ENCODE data around the gene ICA1. TPM values are rescaled to one million over a fixed set of nuclear protein-coding genes. Genes with fewer than 3 reads are reported as not detected.

ICA1 gene
- total and polyA plus RNA-seq, 2 of the 4 experiments (the other 2 are of a cell fraction): not detected

- Histone ChIP-seq H2BK5ac (ENCODE audit: low read depth, low read length, poor library complexity, severe bottlenecking) (no peak overlapping the region), H3K36me3 (ENCODE audit: control insufficient read depth, insufficient read depth, low read length) (no peaks in the 10 kb centered on the region), H3K9me1 (ENCODE audit: insufficient read depth, low read length) (no peaks in the 10 kb centered on the region), H3K4me3 (ENCODE audit: insufficient read depth, low read depth, low read length) (no peak overlapping the region), H3K18ac (ENCODE audit: low read depth, low read length) (no peak overlapping the region), H3K4ac (ENCODE audit: low read depth, low read length) (no peak overlapping the region), H4K91ac (ENCODE audit: insufficient read depth, low read depth, low read length) (no peak overlapping the region), H4K20me1 (ENCODE audit: insufficient read depth, low read length) (no peaks in the 10 kb centered on the region), H3K4me2 (ENCODE audit: low read depth, low read length) (no peak overlapping the region), H3K56ac (ENCODE audit: extremely low read depth, insufficient read depth, low read length) (no peak overlapping the region), H3K14ac (replicated peaks; ENCODE audit: low read depth, low read length) (no peak overlapping the region), H2AK5ac (ENCODE audit: low read depth, low read length) (no peak overlapping the region), H4K8ac (ENCODE audit: low read depth in 2 of 2, low read length in 2 of 2) (no peak overlapping the region), H2AFZ (replicated peaks; ENCODE audit: low read length, poor library complexity) (no peak overlapping the region), H3K79me1 (ENCODE audit: low read depth in 1 of 2, low read length in 2 of 2) (no peaks in the 10 kb centered on the region), H2BK120ac (ENCODE audit: low read depth, low read length) (no peak overlapping the region), H3K9me3 (ENCODE audit: control insufficient read depth, insufficient read depth, low read length) (no peaks in the 10 kb centered on the region), H2BK15ac (ENCODE audit: low read depth, low read length) (no peak overlapping the region), H3K27ac (ENCODE audit: insufficient read depth, low read length) (no peak overlapping the region), H3K4me1 (ENCODE audit: control insufficient read depth, insufficient read depth, low read length) (no peaks in the 10 kb centered on the region), H2AK9ac (replicated peaks; ENCODE audit: low read depth, low read length, poor library complexity) (no peak overlapping the region), H2BK20ac (ENCODE audit: low read depth, low read length) (no peak overlapping the region), H3K23ac (ENCODE audit: low read depth, low read length) (no peak overlapping the region), H4K5ac (ENCODE audit: low read depth, low read length) (no peak overlapping the region), H3K27me3 (ENCODE audit: control insufficient read depth, insufficient read depth, low read length) (no peaks in the 10 kb centered on the region), H3K9ac (ENCODE audit: low read depth, low read length) (no peak overlapping the region)
- DNase-seq: no peak
- in situ Hi-C loops (cut with MboI; ENCODE audit: low sequenced_read_pairs): no loop called here
- no CpG with 5 or more reads among the region's 6 CpGs for WGBS, 2 experiments (ENCODE audit: extremely low coverage in 2 of 2, insufficient read length in 1 of 2)
- ChIA-PET CTCF (no interaction called here), POLR2A (ENCODE audit: unreplicated experiment) (no interaction called here)
- intact Hi-C loops (cut with micrococcal nuclease): no loop called here
- no TSS peak for BruUV-seq (replicated peaks)
- dilution Hi-C loops (cut with HindIII; ENCODE audit: low sequenced_read_pairs, unreplicated experiment): no loop called here
- no peak for ATAC-seq (ENCODE audit: low read depth)
- TF ChIP-seq RFX5 (IDR thresholded peaks at IDR 0.05; ENCODE audit: low read depth, low read length): no peak
- TF ChIP-seq RAD21 (IDR thresholded peaks at IDR 0.05; ENCODE audit: low read length): no peak
- no peak for TF ChIP-seq BHLHE40 (IDR thresholded peaks at IDR 0.05; ENCODE audit: low read depth, low read length)
- TF ChIP-seq, protein P1, sequence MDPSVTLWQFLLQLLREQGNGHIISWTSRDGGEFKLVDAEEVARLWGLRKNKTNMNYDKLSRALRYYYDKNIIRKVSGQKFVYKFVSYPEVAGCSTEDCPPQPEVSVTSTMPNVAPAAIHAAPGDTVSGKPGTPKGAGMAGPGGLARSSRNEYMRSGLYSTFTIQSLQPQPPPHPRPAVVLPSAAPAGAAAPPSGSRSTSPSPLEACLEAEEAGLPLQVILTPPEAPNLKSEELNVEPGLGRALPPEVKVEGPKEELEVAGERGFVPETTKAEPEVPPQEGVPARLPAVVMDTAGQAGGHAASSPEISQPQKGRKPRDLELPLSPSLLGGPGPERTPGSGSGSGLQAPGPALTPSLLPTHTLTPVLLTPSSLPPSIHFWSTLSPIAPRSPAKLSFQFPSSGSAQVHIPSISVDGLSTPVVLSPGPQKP (IDR thresholded peaks at IDR 0.05; ENCODE audit: borderline replicate concordance, low read depth, low read length): no peak
Observed at GRCh38 chr7:8228766-8229674, 32.9 kb downstream of the ICA1 start.

Measured in IMR-90 (cell line).